HEK293T (cell line): ENCODE results near the gene PALLD.

Experiments
- ARNT ChIP-seq: fragments of 450-650 bp; IDR thresholded peaks from 2 replicates; pipeline ENCODE4 v1.6.1; 2017; ENCODE audit warnings: mild to moderate bottlenecking
- BHLHE40 ChIP-seq: fragments of 450-650 bp; IDR thresholded peaks from 2 replicates; pipeline ENCODE4 v1.6.1; 2016; ENCODE audit warnings: mild to moderate bottlenecking, moderate library complexity, borderline replicate concordance
- CTBP1 ChIP-seq: fragments of 450-650 bp; IDR thresholded peaks from 2 replicates; pipeline ENCODE4 v1.6.1; 2016; ENCODE audit warnings: borderline replicate concordance
- FOXA1 ChIP-seq: fragments of 450-650 bp; IDR thresholded peaks from 2 replicates; pipeline ENCODE4 v1.6.1; 2016; ENCODE audit warnings: mild to moderate bottlenecking
- FOXK2 ChIP-seq: fragments of 450-650 bp; IDR thresholded peaks from 2 replicates; pipeline ENCODE4 v1.6.1; 2016; ENCODE audit warnings: mild to moderate bottlenecking
- FOXM1 ChIP-seq: fragments of 450-650 bp; IDR thresholded peaks from 2 replicates; pipeline ENCODE4 v1.6.1; 2017; ENCODE audit warnings: mild to moderate bottlenecking, borderline replicate concordance
- HDGF ChIP-seq: fragments of 450-650 bp; IDR thresholded peaks from 2 replicates; pipeline ENCODE4 v1.6.1; 2017; ENCODE audit warnings: antibody characterized with exemption, borderline replicate concordance
- NFRKB ChIP-seq: fragments of 450-650 bp; IDR thresholded peaks from 2 replicates; pipeline ENCODE4 v1.6.1; 2016; ENCODE audit warnings: mild to moderate bottlenecking, moderate library complexity
- SP1 ChIP-seq: fragments of 450-650 bp; IDR thresholded peaks from 2 replicates; pipeline ENCODE4 v1.6.1; 2017
- SUZ12 ChIP-seq: fragments of 450-650 bp; IDR thresholded peaks from 2 replicates; pipeline ENCODE4 v1.6.1; 2016; ENCODE audit warnings: mild to moderate bottlenecking
- TARDBP ChIP-seq: fragments of 450-650 bp; IDR thresholded peaks from 2 replicates; pipeline ENCODE4 v1.6.1; 2016
- ZNF384 ChIP-seq: fragments of 450-650 bp; IDR thresholded peaks from 2 replicates; pipeline ENCODE4 v1.6.1; 2016

DNA sequence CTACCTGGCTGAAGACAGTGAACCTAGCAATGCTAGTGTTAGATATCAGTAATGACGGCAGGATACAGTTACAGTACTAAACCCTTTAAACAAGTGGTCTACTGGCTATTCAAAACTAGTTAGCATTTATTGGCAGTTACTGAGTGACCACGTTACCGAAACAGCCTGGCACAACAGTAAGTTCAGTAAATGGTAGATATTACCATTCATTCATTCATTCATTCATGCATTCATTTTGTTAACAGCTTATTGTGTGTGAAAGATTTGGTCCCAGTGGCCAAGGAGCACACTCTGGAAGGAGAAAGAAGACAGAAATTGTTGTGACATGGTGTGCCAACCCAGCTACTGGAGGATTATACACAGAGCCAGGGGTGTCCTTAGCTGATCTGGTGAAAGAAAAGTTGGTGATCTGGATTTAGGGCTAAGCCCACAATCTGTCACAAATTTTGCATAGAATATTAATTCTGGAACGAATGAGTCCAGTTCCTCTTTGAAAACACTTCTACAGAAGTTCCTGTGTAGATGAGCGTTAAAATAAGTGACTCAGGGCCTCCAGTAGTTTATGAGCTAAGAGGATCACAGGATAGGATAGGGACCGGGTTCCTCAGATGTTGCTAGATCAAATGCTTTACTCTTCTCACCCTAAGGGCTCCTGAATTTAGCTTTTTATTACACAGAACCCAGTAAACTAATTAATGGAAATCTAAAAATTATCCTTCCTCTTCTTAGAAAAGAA lies 334.1 kb downstream of the PALLD start:
- no peak for TF ChIP-seq SUZ12
- no peak for TF ChIP-seq BHLHE40
- TF ChIP-seq FOXM1 = no peak
- no peak for TF ChIP-seq TARDBP
- TF ChIP-seq CTBP1 = no peak
- TF ChIP-seq FOXK2 = no peak
- no peak for TF ChIP-seq NFRKB
- no peak for TF ChIP-seq ARNT
- no peak for TF ChIP-seq SP1
- no peak for TF ChIP-seq FOXA1
- no peak for TF ChIP-seq HDGF
- TF ChIP-seq ZNF384 = no peak
